Stimulated activated CD4-positive, alpha-beta T cell treated with anti-CD3 and anti-CD28 coated beads, Interleukin-4, amount 100 ng/mL, for 4 hours (primary cell): ENCODE results near the gene APRT.

Source experiments
- DNase-seq, 2 experiments: peaks; one replicate each; pipeline ENCODE4 v3.0.0-alpha.2; 2020

APRT gene

DNA sequence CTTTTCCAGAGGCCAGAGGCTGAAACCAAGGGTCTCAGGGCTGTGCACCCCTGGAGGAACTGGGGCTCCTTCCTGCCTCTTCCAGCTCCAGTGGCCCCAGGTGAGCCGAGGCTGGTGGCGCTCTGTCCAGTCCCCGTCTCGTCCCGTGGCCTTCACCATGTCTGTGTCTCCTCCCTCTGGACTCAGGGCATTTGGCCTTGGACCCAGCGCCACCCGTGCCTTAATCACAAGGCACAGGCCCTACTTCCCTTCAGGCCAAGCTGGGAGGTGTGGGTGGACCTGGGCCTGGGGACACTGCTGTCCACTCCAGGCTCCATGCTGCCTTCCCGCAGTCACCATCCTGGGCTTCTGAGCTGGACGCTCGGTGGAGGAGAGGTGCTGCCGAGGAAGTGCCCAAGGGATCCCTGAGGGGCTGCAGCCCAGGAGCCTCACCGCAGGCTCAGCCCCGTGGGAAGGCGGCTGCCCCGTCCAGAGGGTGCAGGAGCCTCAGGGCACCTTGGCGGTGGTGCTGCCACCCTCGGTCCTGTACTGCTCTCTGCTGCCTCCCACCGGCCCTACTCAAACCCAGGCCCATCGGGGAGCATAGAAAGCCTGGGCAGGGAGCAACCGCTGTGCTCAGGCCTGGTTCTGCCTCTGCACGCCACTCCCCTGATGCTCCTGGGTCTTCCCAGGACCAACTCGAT lies 9.6 kb upstream of the APRT start:
- DNase-seq: no peak

DNA sequence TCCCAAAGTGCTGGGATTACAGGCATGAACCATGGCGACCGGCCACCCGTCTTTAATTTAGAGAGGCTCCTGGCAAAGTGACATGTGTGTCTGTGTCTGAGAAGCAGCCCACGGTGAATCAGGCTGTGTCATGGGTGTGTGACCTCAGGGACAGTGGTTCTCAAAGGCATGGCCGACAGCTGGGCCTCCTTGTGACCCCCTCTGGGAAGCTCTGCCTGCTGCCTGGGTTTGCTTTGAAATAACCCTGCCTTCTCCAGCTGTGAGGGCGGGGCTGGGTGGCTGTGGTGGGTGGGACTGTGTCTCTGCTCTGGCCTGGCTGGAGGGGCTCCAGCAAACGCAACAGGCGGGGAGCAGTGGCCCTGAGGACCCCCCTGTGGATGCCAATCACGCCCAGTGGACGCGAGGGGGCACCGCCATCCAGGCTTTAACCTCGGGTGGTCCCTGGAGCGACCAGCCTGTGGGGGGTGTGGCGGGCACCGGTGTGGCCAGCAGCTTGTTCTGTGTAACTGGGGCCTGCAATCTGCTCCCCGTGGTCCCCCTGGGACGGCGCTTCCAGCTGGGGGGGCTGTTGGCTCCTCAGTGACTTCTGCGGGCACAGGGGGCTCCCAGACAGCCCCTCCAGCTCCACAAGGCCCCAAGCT lies 8.8 kb upstream of the APRT start:
- DNase-seq: no peak

DNA sequence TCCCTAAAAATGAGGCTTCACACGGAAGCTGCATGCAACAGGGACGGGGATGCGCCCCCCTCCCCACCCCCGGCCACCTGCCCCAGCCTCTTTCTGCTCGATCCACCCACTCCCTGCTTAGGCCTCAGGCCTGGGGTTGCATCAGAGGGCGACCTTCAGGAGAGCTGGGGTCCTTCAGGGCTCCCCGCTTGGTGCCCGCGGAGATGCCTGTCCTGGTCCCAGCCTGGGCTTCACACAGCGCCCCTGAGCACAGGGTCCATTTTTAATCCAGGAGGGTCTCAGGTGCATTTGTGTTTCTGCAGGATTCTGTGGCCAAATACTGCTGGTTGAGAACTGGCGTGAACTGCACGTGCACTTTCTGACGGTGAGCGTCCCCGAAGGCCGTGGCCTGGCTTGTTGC lies 7.4 kb upstream of the APRT start:
- DNase-seq: no peak

DNA sequence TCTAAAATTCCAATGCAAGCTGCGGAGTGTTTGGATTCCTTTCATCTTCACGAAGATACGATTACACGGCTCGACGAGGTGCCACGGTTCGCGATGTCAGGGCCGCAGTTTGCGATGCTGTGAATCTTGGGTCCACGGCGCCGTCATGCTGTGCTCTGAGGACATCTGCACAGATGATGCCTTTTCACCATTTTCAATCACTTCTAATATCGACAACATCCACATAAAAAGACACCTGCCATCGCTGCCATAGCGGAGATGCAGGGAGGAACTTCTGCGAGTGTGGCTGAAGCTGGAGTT lies 6.8 kb upstream of the APRT start:
- DNase-seq: no peak

DNA sequence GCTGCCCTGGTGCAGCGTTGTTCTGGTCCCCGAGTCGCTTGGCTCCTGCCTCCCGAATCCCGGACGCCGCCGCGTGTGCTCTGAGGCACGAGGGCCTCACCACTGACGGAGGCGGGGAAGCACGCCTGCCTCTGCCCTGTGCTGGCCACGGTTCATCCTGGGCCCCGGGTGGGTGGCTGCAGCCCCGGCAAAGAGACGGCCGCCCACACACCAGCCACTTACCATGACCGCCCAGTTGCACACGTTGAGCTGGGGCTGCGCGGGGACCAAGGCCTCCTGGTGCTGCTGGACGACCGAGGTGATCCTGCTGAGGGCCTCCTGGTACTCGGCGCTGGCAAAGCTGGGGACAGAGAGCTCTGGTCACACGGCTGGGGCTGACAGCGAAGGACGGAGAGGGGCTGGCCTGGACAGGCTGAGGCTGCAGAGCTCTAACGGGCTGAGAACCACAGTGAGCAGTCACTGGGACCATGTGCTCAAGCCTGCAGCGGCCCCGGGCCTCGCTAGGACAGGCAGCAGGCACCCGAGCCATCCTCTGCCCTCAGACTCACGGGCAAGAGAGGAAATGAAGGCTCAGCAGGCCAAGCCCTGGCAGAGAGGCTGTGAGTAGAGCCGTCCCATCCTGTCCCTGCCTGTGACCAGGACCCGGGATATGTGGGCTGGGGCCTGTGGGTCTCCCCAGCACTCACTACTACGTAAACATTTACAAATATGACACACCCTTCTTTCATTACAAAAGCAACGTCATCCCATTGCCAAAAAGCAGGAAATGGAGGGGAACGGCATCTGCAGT lies 6.3 kb upstream of the APRT start:
- DNase-seq: no peak

DNA sequence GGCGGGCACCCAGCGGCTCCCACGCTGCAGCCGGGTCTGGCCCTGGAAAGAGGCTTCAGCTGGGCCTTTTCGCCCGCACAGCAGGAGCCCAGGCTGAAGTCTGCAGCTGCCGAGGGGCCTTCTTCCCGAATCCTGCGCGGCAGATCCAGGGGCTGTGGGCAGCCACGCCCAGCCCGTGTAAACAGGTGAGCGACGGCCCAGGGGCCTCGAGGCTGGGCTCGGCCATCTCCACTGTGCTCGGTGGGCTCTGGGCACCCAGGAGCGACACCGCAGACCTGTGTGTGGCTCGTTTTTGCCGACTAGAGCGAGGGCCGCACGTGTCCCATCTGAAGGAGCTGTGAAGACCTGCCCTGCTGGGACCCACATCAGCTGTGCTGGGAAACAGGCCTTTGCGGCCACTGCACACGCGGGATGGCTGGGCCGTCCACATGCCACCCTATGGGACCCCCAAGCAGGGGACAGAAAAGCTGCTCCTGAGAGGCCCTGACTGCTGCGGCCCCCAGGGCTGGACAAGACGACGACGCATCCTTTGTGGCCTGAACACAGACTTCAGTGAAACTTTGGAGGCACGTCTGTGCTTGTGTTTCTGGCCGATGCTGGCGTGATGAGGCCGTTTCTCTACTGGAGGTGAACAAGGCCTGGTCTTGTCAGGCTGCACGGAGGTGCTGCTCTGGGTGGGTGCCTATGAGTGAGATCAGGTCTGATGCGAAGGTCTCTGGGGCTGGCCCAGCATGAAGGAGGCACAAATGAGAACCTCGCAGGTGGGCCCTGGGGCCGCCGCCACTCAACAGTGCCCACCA lies 5.2 kb upstream of the APRT start:
- no peak for DNase-seq

DNA sequence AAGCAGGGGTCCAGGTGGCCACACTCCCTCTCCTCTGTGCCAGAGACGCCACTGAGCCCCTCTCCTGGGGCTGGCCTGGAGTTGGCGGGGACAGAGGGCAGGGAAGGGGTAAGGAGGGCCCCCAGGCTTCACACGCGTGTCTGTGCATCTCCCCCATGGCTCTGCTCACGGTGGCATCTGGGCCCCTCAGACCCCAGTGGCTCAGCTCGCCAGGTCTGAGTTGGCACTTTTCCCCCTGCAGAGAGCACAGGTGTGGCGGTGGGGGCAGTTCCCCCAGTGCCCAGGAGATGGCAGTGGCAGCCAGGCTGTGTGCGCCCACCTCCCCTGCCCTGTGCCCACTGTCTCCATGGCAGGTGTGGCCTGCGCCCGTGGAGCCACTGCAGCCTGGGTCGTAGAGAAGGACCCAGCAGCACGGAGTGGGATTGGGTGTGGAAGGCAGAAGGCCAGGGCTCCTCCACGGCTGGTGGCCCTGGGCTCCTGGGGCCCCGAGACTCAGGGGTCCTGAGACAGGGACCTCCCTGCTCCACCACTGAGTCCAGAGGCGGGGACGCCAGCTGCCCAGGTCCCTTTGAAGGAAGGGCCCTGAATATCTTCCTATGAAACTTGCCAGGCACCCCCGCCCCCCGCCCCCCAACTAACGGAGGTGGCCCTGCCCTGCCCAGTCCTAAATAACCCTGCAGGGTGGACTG lies 4.3 kb upstream of the APRT start:
- peak; percentile 36 to 60 for DNase-seq

DNA sequence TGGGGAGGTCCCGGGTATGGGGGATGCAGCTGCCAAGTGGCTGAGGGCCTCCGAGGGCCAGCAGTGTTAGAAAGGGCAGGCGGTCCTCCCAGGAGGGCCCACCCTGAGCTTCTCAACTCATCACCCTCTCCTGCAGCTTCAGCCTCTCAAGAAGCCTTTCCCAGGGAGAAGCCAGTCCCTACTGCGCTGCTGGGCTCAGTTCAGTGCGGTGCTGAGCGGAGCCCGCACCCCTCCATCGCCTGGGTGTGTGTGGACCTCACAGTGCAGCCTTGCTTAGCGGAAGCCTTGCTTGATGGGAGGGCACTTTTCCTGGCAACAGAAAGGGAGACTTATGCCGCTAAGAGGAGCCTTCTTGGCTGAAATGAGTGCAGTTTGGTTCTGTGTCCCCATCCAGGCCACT lies 3.5 kb upstream of the APRT start:
- no peak for DNase-seq

DNA sequence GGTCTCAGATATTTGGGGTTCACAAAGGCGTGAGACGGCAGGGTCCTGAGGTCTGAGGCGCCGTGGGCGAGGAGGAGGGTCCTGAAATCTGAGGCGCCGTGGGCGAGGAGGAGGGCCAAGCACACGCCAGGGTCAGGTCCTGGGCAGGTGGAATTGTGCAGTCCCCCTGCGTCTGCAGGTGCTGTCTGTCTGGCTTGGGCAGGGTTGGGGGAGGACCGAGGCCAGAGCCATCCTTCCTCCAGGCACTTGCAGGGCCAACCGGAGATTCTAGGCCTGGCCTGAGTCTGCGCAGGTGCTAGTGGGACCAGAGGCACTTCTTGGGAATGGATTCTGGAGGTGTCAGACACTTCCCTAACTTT lies 2.4 kb upstream of the APRT start:
- no peak for DNase-seq

DNA sequence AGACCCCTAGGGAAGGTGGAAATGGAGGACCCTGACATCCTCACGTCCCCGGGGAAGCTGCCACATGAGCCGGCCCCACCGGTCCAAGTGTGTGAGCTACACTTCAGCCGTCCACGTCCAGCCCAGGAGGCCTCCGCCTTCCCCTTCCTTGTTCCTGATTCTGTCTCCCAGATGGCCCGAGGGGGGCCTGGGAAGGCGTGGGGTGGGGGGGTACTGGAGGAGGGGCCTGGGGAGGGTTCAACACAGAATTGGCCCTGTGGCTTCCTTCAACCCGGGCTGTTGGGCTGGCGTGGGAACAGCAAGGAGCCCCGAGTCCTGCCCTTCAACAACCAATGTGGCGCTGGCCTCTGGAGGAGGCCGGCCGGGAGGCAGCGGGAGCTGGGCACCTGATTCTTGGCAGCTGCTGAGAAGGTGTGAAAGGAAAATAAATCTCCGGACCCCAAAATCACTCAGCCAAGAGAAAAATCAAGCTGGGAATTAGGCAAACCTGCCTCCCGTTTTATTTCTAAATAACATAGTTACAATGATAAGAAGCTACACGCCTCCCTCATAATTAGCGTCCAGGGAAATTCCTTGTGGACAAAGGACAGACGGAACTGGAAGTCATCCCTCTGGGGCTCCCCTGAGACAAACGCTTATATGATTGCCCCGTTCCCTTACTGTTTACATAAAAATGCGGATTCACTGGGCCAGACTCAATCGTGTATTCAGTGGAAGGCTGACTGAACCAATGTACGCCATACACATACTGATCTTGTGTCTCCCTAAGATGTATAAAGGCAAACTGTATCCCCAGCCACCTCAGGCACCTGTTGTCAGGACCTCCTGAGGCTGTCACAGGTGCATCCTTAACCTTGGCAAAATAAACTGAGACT lies 1.8 kb upstream of the APRT start:
- DNase-seq: no peak

DNA sequence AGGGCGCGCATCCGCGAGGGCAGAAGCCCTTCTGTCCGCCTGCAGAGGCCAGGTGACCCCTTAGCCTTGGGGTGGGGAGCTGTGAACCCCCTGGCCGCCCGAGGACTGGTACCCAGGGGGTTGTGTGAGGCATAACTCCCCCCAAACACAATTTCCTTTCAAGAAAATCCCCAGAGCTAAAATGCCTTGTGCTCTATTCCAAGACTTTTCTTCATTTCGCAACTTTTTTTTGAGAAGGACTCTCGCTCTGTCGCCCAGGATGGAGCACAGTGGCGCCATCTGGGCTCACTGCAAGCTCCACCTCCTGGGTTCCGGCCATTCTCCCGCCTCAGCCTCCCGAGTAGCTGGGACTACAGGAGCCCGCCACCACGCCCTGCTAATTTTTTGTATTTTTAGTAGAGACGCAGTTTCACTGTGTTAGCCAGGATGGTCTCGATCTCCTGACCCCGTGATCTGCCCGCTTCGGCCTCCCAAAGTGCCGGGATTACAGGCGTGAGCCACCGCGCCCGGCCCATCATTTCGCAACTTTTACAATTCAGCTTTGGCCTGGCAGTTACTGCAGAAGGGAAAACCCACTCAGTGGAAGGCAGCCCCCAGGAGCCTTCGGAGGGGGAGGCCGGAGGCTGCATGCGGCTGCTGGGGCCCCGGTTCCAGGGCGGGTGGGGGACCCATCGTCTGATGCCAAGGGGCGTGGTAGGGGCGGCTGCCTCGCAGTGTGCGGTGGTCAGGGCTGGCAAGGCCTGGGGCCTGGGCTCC lies 963 bp upstream of the APRT start:
- DNase-seq: no peak

DNA sequence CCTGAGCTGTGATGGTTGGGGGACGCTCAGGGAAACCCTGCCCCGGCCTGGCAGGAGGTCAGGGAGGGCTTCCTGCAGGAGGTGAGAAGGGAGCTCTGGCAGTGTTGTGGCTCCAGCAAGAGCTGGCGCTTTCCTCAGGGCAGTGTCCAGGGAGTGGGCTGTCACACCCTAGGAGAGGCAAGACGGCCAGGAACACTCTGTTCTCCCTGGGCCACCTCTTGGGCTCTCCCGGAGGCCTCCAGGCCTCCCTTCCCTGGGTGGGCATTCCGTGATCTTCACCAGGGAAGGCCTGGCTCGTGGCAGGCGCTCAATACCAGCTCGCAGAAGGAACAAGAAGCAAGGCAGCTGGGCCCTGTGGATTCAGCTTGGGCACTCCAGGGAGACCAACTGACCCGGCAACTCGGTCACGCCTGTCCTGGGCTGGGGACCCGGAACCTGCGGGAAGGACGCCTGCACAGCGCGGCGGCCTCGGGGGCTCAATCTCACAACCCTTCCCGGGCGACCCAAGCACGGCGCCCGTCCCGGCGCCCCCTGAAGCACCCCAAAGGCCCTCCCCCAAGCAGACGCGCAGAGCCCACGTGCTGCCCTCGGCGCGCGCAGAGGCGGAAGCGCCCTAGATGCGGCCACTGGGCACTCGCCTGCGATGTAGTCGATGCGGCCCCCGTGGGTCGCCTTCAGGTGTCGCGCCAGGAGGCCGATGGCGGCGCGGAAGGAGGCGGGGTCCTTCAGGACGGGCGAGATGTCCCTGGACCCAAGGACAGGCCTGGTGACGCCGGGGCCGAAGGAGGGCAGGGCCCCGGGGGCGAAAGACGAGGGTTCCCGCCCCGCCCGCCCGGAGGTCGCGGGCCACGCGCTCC lies 588 bp downstream of the APRT start:
- peak; percentile 63 to 65 for DNase-seq

DNA sequence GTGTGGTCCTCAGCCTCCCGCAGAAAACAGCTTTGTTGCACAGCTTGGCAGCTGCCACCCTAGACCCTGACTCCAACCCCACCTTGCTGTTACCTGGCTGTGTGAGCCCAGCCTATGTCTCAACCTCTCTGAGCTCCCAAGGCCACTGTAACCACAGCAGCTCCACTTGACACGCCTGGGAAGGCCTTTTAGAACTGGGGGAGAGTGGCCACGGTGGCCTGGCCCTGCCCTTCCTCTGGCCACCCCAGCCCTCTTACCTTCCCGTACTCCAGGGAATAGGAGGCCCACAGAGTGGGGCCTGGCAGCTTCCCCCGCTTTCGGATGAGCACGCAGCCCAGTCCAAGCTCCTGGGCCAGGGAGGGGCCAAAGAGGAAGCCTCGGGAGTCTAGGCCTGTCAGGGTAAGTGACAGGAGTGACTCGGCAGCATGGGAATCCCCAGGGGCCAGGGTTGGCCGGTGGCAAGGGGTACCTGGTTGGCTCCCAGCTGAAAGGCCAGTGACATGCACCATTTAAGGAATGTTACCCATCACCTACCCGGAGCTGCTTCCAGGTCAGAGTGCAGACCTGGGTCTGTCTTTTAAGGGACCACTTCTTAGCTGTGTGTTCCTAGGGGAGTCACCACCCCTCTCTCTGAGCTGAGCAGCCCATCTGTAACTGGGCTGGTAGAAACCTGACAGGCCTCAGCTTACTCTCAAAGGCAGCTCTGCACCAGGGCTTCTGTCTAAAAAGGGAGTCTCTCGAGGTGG lies 1.4 kb downstream of the APRT start:
- peak in 1 of 2 experiments; percentile 46 for DNase-seq

DNA sequence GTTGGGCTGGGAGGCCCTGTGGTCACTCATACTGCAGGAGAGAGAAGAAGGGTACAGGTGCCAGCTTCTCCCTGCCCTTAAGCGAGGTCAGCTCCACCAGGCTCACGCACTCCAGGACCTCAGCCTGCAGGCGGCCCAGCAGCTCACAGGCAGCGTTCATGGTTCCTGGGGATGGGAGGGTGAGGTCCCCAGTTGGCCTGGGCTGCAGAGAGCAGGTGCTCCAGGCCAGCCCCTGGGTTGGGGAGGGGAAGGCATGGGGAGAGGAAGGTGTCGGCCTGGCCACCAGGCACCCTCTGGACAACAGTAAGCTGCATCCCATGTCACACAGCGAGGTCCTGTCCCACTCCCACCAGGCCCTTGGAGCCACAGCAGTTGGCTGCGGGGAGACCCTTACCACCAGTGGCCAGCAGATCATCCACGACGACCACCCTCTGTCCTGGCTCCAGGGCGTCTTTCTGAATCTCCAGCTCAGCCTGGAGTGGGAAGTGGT lies 2.0 kb downstream of the APRT start:
- DNase-seq: no peak

DNA sequence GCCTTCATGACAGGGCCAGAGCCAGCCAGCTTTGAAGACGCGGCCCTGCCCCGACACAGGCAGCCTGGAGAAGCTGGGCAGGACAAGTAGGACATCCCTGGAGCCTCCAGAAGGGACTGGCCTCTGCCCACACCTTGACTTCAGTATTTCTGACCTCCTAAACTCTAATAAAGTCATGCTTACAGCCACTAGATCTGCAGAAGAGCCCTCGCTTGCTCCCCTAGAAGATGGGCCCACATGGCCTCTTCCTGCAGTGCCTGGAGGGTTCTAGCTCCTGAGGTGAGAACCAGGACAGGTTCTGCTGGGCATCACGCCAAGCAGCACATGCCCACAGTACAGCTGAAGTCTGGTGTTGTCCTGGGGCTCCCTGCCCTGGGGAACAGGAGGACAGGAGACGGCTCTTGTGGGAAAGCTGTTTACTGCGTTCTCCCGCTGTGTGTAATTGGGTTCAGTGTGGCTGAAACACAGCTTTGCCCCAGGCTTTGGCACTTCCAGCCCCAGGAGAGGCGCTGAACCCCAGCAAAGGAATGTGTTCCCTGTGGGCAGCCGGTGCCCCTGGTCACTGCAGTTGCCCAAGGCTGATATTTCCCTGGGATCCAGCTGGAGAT lies 2.6 kb downstream of the APRT start:
- no peak for DNase-seq

DNA sequence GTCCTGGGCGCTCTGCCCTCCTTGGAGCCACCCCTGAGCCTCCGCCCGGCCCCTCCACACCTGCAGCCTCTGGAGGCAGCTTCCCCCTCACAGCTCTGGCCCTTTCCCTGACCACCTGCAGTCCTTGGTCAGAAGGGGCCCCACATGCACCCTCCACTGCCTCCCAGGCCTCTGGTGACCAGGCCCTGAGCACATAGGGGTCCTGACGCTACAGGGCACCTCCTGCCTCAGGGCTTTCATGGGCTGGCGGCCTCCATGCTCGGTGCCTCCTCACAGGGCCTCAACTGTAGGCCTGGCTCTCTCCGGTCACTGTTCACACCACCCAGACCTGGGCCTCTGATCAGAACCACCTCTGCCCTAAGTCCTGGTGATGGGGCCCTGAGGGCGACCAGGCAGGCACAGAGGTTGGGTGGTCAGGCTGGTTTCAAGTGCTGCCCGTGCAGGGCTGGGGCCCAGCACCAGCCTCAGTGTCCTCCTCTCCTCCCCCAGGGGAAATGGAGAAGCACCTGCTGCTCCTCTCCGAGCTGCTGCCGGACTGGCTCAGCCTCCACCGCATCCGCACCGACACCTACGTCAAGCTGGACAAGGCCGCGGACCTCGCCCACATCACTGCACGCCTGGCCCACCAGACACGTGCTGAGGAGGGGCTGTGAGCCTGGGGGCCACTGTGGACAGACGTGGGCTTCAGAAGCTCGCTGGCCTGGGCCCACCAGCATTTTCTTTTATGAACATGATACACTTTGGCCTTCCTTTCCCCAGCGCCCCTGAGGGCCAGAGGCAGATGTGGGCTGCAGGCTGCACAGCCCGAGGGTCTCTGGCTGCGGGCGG lies 3.9 kb downstream of the APRT start:
- DNase-seq: no peak

DNA sequence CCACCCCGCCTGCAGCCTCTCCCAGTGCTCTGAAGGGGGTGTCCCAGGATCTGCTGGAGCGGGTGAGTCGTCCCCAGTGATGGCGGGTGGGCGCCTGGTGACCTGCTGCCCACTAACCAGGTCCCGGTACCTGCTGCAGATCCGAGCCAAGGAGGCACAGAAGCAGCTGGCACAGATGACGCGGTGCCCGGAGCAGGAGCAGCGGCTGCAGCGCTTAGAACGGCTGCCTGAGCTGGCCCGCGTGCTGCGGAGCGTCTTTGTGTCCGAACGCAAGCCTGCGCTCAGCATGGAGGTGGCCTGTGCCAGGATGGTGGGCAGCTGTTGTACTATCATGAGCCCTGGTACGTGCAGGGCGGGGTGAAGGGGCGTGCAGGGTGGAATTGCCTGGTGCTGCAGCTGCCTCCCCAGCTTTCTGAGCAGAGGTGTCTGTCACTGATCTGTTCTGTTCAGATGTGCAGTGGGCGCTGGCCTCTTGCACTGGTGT lies 4.5 kb downstream of the APRT start:
- no peak for DNase-seq
